Stimulated activated CD4-positive, alpha-beta T cell treated with anti-CD3 and anti-CD28 coated beads, Interleukin-15, amount 100 ng/mL, for 24 hours (primary cell): ENCODE measurements around the gene ZNF385D.
"Not testable (repeated sequence)": the region's sequence is repeated elsewhere in the genome, so short reads cannot be mapped to it uniquely, and the experiment has no call there.

Source experiments
- DNase-seq: peaks from one replicate; pipeline ENCODE4 v3.0.0-alpha.2; 2020

Gene ZNF385D

GRCh38 chr3:21434310-21434709 lies 316.7 kb downstream of the ZNF385D start:
- no peak for DNase-seq

- no peak for DNase-seq
Measured at GRCh38 chr3:21433751-21434150, 317.3 kb downstream of the ZNF385D start.

- no peak for DNase-seq
Measured at GRCh38 chr3:21426920-21427319, 324.1 kb downstream of the ZNF385D start.

- DNase-seq = no peak
Measured at GRCh38 chr3:21425715-21426114, 325.3 kb downstream of the ZNF385D start.

- no peak for DNase-seq
Measured at GRCh38 chr3:21421096-21421495, 329.9 kb downstream of the ZNF385D start.

GRCh38 chr3:21417991-21418390 lies 333.0 kb downstream of the ZNF385D start:
- no peak for DNase-seq

GRCh38 chr3:21414506-21414905 lies 336.5 kb downstream of the ZNF385D start:
- DNase-seq = no peak

GRCh38 chr3:21411058-21411457 lies 340.0 kb downstream of the ZNF385D start:
- DNase-seq = no peak

- DNase-seq = no peak
Measured at GRCh38 chr3:21409401-21409800, 341.6 kb downstream of the ZNF385D start.

GRCh38 chr3:21407743-21408142 lies 343.3 kb downstream of the ZNF385D start:
- no peak for DNase-seq

- DNase-seq = no peak
Measured at GRCh38 chr3:21405671-21406667, 345.0 kb downstream of the ZNF385D start.

- DNase-seq = no peak
Measured at GRCh38 chr3:21398461-21398860, 352.5 kb downstream of the ZNF385D start.

GRCh38 chr3:21393683-21394311 lies 357.2 kb downstream of the ZNF385D start:
- DNase-seq = no peak

GRCh38 chr3:21392526-21392925 lies 358.5 kb downstream of the ZNF385D start:
- no peak for DNase-seq

- DNase-seq = no peak
Measured at GRCh38 chr3:21390856-21391255, 360.2 kb downstream of the ZNF385D start.

GRCh38 chr3:21390136-21390535 lies 360.9 kb downstream of the ZNF385D start:
- no peak for DNase-seq

GRCh38 chr3:21387142-21387826 lies 363.7 kb downstream of the ZNF385D start:
- not testable (repeated sequence) for DNase-seq

GRCh38 chr3:21378036-21378435 lies 373.0 kb downstream of the ZNF385D start:
- DNase-seq = not testable (repeated sequence)

GRCh38 chr3:21377071-21377769 lies 373.8 kb downstream of the ZNF385D start:
- no peak for DNase-seq

- DNase-seq = no peak
Measured at GRCh38 chr3:21372316-21372715, 378.7 kb downstream of the ZNF385D start.
